K562 (cell line): ENCODE measurements around the gene PVALEF. TPM values are rescaled to one million over a fixed set of nuclear protein-coding genes. Genes with fewer than 3 reads are reported as not detected.

ENCODE experiments used
- HEY1 ChIP-seq: fragments of 250-450 bp; sonication (Bioruptor Pico); IDR thresholded peaks from 2 replicates; pipeline ENCODE4 v1.5.0; 2020; ENCODE audit warnings: mild to moderate bottlenecking, moderate library complexity, borderline replicate concordance
- PCBP1 ChIP-seq: fragments of 200-400 bp; formaldehyde crosslinking; IDR thresholded peaks from 2 replicates; pipeline ENCODE4 v1.6.1; 2018; ENCODE audit warnings: mild to moderate bottlenecking, low read depth, low read length; ENCODE audit not compliant: poor library complexity, severe bottlenecking
- POU5F1 ChIP-seq: fragments of 150-350 bp; IDR thresholded peaks from 2 replicates; pipeline ENCODE4 v1.6.1; 2014; ENCODE audit warnings: borderline replicate concordance, low read length, low read depth, mild to moderate bottlenecking; ENCODE audit not compliant: partially characterized antibody
- SAFB ChIP-seq: fragments of 200-400 bp; formaldehyde crosslinking; IDR thresholded peaks from 2 replicates; pipeline ENCODE4 v1.6.1; 2017; ENCODE audit warnings: low read depth, low read length, borderline replicate concordance
- ZNF253 ChIP-seq: fragments of 250-450 bp; sonication (Bioruptor Pico); conservative IDR thresholded peaks from 2 replicates; pipeline ENCODE4 v1.6.1; 2021; ENCODE audit warnings: mild to moderate bottlenecking
- ZNF584 ChIP-seq: fragments of 200-800 bp; sonication (Bioruptor generic); IDR thresholded peaks from 2 replicates; pipeline ENCODE4 v1.6.1; 2016; ENCODE audit warnings: low read depth, mild to moderate bottlenecking, missing genetic modification characterization, missing compliant biosample characterization
- polyA plus RNA-seq, 8 experiments: library from polyadenylated mRNA; depleted of rRNA in 4 of 8; stranded (reverse) in 5 of 8; unstranded in 3 of 8; fragments of >200 nt; fragmentation: Nextera tagmentation in 2 of 8; fragmentation: Illumina TruSeq in 1 of 8; extraction: Ambion mirVana in 2 of 8; extraction: Trizol in 1 of 8; gene quantifications; 2 replicates each; pipeline versions ENCODE4 v1.2.1 to v1.2.3, GENCODE V29; 2011 to 2014; ENCODE audit warnings: inconsistent platforms in 1 of 8, missing spikeins in 1 of 8
- total RNA-seq, 7 experiments: library from RNA; depleted of rRNA in 6 of 7; stranded (reverse); fragments of >200 nt in 6 of 7; fragmentation: Illumina TruSeq in 2 of 7; extraction: Trizol in 2 of 7; gene quantifications; 2 replicates each; pipeline versions ENCODE4 v1.2.1 to v1.2.3, GENCODE V29; 2011 to 2021; ENCODE audit warnings: low replicate concordance in 1 of 7
- TF ChIP-seq, protein P1 (sequence below), 2 experiments: fragments of 450-650 bp; IDR thresholded peaks; 2 replicates each; pipeline ENCODE4 v1.6.1; 2016; ENCODE audit warnings: mild to moderate bottlenecking in 2 of 2, borderline replicate concordance in 1 of 2, low read depth in 1 of 2, moderate library complexity in 1 of 2
- TF ChIP-seq, protein P2 (sequence below): fragments of 450-650 bp; formaldehyde crosslinking; conservative IDR thresholded peaks from 2 replicates; pipeline ENCODE4 v1.4.0; 2022; ENCODE audit warnings: mild to moderate bottlenecking, missing genetic modification characterization
- TF ChIP-seq, protein P3 (sequence below), 2 experiments: IDR thresholded peaks; 2 replicates each; pipeline ENCODE4 v1.6.1; 2012; ENCODE audit warnings: improper control_type of control experiment in 2 of 2, low read depth in 2 of 2, low read length in 2 of 2, borderline replicate concordance in 1 of 2
- TF ChIP-seq, protein P4 (sequence below): fragments of 450-650 bp; IDR thresholded peaks from 2 replicates; pipeline ENCODE4 v1.6.1; 2016

Gene PVALEF
- total and polyA plus RNA-seq, 9 of the 15 experiments (the other 6 are each of a cell fraction or from before 2014, with no cell fraction given): not detected

DNA sequence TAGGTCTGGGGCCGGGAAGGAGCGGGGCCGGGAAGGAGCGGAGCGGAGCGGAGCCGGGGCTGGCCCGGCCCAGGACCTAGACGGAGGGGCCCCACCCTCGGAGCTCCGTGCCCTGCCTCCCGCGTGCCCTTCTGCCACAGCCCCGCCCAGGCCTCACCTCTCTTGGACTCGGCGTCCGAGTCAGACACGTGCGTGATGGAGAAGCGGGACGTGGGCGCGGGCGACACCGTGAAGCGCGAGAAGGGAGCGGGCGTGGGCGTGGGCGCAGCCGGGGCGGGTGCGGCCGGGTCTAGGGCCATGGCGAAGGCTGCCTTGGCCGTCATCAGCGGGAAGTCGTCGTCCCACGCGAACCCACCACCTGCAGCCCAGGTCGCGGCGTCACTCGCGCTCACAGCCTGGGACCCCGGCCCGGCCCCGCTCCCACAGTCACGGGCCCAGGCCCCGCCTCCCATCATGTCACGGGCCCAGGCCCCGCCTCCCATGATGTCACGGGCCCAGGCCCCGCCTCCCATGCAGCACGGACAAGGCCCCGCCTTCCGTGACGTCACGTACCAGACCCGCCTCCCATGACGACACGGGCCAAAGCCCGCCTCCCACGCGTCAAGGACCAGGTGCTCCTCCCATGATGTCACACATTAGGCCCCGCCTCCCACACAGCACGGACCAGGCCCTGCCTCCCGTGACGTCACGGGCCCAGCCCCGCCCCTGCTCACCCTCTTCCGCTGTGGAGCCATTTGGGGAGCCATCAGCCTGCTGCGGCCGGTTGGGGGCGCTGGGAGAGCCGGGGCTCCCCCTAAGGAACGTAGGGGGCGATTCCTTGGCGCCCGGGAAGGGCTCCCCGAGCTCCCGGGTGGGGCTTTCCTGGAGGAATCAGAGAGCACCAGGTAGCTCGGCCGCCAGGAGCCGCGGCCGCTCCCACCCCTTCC, 45.8 kb upstream of the PVALEF start (continued):
- TF ChIP-seq, protein P1, sequence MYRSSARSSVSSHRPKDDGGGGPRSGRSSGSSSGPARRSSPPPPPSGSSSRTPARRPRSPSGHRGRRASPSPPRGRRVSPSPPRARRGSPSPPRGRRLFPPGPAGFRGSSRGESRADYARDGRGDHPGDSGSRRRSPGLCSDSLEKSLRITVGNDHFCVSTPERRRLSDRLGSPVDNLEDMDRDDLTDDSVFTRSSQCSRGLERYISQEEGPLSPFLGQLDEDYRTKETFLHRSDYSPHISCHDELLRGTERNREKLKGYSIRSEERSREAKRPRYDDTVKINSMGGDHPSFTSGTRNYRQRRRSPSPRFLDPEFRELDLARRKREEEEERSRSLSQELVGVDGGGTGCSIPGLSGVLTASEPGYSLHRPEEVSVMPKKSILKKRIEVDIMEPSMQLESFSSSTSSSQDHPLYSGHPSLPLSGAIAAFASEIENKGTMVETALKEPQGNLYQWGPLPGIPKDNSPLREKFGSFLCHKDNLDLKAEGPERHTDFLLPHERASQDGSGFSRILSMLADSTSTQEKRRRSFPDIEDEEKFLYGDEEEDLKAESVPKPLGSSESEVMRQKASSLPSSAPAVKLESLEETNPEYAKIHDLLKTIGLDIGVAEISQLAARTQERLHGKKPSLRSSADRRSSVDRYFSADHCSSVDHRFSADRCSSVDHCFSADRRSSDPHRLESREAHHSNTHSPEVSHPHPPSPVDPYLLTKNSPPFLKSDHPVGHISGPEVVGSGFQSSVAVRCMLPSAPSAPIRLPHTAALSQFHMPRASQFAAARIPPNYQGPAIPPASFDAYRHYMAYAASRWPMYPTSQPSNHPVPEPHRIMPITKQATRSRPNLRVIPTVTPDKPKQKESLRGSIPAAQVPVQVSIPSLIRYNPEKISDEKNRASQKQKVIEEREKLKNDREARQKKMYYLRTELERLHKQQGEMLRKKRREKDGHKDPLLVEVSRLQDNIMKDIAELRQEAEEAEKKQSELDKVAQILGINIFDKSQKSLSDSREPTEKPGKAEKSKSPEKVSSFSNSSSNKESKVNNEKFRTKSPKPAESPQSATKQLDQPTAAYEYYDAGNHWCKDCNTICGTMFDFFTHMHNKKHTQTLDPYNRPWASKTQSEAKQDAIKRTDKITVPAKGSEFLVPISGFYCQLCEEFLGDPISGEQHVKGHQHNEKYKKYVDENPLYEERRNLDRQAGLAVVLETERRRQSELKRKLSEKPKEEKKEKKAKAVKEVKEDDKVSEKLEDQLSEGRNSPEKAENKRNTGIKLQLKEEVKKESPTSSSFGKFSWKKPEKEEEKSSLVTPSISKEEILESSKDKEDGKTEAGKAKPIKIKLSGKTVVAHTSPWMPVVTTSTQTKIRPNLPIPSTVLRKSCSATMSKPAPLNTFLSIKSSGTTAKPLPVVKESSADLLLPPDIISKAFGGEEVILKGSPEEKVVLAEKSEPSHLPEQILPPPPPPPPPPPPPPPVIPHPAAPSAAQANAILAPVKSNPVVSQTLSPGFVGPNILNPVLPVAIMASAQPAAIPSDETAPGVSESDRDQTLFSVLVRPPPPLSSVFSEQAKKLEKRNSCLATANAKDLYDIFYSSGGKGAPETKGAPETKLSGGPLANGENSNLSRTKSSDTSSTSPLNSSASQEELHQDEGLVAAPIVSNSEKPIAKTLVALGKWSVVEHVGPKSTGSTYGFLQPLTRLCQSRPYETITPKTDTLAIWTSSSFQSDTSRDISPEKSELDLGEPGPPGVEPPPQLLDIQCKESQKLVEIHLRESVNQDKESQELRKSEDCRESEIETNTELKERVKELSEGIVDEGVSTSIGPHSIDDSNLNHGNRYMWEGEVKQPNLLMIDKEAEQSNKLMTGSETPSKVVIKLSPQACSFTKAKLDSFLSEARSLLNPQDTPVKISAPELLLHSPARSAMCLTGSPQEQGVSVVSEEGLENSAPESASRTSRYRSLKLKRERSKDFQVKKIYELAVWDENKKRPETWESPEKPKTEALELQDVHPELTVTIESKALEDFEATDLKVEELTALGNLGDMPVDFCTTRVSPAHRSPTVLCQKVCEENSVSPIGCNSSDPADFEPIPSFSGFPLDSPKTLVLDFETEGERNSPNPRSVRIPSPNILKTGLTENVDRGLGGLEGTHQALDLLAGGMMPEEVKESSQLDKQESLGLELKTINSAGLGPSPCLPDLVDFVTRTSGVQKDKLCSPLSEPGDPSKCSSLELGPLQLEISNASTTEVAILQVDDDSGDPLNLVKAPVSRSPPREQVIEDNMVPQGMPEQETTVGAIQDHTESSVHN (IDR thresholded peaks at IDR 0.05; ENCODE audit: borderline replicate concordance in 1 of 2, low read depth in 1 of 2): no peak
- TF ChIP-seq ZNF584 (no peak), HEY1 (CRISPR knock-in tag) (no peak), SAFB (peak; percentile 93), ZNF253 (no peak), PCBP1 (no peak), POU5F1 (no peak)
- TF ChIP-seq, protein P2, sequence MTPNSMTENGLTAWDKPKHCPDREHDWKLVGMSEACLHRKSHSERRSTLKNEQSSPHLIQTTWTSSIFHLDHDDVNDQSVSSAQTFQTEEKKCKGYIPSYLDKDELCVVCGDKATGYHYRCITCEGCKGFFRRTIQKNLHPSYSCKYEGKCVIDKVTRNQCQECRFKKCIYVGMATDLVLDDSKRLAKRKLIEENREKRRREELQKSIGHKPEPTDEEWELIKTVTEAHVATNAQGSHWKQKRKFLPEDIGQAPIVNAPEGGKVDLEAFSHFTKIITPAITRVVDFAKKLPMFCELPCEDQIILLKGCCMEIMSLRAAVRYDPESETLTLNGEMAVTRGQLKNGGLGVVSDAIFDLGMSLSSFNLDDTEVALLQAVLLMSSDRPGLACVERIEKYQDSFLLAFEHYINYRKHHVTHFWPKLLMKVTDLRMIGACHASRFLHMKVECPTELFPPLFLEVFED (CRISPR knock-in tag): no peak
- TF ChIP-seq, protein P3, sequence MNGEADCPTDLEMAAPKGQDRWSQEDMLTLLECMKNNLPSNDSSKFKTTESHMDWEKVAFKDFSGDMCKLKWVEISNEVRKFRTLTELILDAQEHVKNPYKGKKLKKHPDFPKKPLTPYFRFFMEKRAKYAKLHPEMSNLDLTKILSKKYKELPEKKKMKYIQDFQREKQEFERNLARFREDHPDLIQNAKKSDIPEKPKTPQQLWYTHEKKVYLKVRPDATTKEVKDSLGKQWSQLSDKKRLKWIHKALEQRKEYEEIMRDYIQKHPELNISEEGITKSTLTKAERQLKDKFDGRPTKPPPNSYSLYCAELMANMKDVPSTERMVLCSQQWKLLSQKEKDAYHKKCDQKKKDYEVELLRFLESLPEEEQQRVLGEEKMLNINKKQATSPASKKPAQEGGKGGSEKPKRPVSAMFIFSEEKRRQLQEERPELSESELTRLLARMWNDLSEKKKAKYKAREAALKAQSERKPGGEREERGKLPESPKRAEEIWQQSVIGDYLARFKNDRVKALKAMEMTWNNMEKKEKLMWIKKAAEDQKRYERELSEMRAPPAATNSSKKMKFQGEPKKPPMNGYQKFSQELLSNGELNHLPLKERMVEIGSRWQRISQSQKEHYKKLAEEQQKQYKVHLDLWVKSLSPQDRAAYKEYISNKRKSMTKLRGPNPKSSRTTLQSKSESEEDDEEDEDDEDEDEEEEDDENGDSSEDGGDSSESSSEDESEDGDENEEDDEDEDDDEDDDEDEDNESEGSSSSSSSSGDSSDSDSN (IDR thresholded peaks at IDR 0.05; ENCODE audit: borderline replicate concordance in 1 of 2, low read depth in 2 of 2, low read length in 2 of 2): no peak
- TF ChIP-seq, protein P4, sequence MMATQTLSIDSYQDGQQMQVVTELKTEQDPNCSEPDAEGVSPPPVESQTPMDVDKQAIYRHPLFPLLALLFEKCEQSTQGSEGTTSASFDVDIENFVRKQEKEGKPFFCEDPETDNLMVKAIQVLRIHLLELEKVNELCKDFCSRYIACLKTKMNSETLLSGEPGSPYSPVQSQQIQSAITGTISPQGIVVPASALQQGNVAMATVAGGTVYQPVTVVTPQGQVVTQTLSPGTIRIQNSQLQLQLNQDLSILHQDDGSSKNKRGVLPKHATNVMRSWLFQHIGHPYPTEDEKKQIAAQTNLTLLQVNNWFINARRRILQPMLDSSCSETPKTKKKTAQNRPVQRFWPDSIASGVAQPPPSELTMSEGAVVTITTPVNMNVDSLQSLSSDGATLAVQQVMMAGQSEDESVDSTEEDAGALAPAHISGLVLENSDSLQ: peak; percentile 71
